ENCODE data around the gene FOXP2. TPM values are rescaled to one million over a fixed set of nuclear protein-coding genes. Genes with fewer than 3 reads are reported as not detected.
"Not testable (repeated sequence)": the region's sequence is repeated elsewhere in the genome, so short reads cannot be mapped to it uniquely, and the experiment has no call there.

The FOXP2 gene
- total and polyA plus RNA-seq, 9 of the 15 experiments (the other 6 are each of a cell fraction or from before 2014, with no cell fraction given) = not detected

DNA sequence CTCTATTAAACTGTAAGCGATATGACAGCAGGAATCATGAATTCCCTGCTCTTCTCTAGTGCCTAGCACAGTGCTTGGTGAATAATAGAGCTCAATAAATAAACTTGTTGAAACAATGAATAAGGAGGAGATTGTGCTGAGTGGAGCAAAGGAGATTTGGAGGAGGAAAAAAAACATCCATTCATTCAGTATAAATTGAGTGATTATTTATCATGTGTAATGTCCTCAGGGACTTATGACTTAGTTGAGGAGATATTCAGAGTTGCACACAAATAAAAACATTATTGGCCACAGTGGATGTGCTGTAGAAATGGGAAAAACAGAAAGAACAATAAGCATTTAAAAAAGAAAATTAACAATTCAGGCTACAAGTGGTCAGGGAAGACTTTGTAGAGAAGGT is 125.7 kb downstream of the FOXP2 start (continued):
- TF ChIP-seq FOXK1 (CRISPR knock-in tag; IDR thresholded peaks at IDR 0.05; ENCODE audit: borderline replicate concordance) (no peak), CAMTA2 (CRISPR knock-in tag; conservative IDR thresholded peaks at IDR 0.05) (no peak)
- TF ChIP-seq, protein P1, sequence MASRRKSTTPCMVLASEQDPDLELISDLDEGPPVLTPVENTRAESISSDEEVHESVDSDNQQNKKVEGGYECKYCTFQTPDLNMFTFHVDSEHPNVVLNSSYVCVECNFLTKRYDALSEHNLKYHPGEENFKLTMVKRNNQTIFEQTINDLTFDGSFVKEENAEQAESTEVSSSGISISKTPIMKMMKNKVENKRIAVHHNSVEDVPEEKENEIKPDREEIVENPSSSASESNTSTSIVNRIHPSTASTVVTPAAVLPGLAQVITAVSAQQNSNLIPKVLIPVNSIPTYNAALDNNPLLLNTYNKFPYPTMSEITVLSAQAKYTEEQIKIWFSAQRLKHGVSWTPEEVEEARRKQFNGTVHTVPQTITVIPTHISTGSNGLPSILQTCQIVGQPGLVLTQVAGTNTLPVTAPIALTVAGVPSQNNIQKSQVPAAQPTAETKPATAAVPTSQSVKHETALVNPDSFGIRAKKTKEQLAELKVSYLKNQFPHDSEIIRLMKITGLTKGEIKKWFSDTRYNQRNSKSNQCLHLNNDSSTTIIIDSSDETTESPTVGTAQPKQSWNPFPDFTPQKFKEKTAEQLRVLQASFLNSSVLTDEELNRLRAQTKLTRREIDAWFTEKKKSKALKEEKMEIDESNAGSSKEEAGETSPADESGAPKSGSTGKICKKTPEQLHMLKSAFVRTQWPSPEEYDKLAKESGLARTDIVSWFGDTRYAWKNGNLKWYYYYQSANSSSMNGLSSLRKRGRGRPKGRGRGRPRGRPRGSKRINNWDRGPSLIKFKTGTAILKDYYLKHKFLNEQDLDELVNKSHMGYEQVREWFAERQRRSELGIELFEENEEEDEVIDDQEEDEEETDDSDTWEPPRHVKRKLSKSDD (conservative IDR thresholded peaks at IDR 0.05; ENCODE audit: low read length) = no peak

DNA sequence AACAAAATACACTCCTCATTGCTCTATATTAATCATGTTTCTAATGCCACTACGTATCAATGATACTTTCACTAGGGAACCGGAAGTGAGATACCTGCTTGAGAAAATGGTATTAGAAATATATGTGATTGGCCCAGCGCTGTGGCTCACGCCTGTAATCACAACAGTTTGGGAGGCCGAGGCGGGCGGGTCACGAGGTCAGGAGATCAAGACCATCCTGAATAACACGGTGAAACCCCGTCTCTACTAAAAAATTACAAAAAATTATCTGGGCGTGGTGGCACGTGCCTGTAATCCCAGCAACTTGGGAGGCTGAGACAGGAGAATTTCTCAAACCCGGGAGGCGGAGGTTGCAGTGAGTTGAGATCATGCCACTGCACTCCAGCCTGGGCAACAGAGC is 132.7 kb downstream of the FOXP2 start:
- H3K4me3 ChIP-seq; H3K27ac ChIP-seq (ENCODE audit: extremely low read depth, low read depth, low read length); ATAC-seq; H3K4me2 ChIP-seq (ENCODE audit: insufficient read depth, low read length); H2AFZ ChIP-seq (ENCODE audit: low read depth, low read length); H4K20me1 ChIP-seq (replicated peaks; ENCODE audit: control insufficient read depth, insufficient read depth, low read length); H3K9me1 ChIP-seq (ENCODE audit: control insufficient read depth, insufficient read depth, low read length); CTCF ChIA-PET (ENCODE audit: low intra/inter-chr PET ratio); FAIRE-seq; BruUV-seq (replicated peaks); H3K36me3 ChIP-seq (ENCODE audit: control insufficient read depth, insufficient read depth, low read length); POLR2A ChIA-PET; H3K9ac ChIP-seq (ENCODE audit: insufficient read depth in 1 of 2, low read depth in 2 of 2, low read length in 2 of 2); in situ Hi-C loops (cut with MboI); H3K27me3 ChIP-seq (ENCODE audit: control insufficient read depth in 2 of 2, insufficient read depth in 2 of 2, low read length in 2 of 2); H3K79me2 ChIP-seq (ENCODE audit: control insufficient read depth, insufficient read depth, low read length); DNase-seq (ENCODE audit: extremely low read depth in 1 of 4, low spot score in 3 of 4); H3K4me1 ChIP-seq (replicated peaks in 1 of 2; ENCODE audit: control insufficient read depth in 2 of 2, insufficient read depth in 2 of 2, low read length in 2 of 2); intact Hi-C loops (cut with micrococcal nuclease); H3K9me3 ChIP-seq (replicated peaks; ENCODE audit: control insufficient read depth, insufficient read depth, low read depth, low read length): not testable (repeated sequence)
- under 1% methylated on average over 14 of the region's 14 CpGs for WGBS (ENCODE audit: insufficient coverage, low coverage, missing lambda C conversion rate)
